ENCODE data around the gene GPBP1. TPM values are rescaled to one million over a fixed set of nuclear protein-coding genes. Genes with fewer than 3 reads are reported as not detected.
"Not testable (repeated sequence)": the region's sequence is repeated elsewhere in the genome, so short reads cannot be mapped to it uniquely, and the experiment has no call there.

GPBP1 gene
- total and polyA plus RNA-seq, 2 of the 4 experiments (the other 2 are of a cell fraction) = 24.3 to 29.2 TPM

- POLR2A ChIA-PET (ENCODE audit: unreplicated experiment); dilution Hi-C loops (cut with HindIII; ENCODE audit: low sequenced_read_pairs, unreplicated experiment); H4K5ac ChIP-seq (ENCODE audit: low read depth, low read length): not testable (repeated sequence)
Observed at GRCh38 chr5:57309022-57309421, 135.2 kb downstream of the GPBP1 start.

More at GRCh38 chr5:57309022-57309421, 135.2 kb downstream of the GPBP1 start:
- H2BK120ac ChIP-seq (ENCODE audit: low read depth, low read length); H4K8ac ChIP-seq (ENCODE audit: low read depth in 2 of 2, low read length in 2 of 2); H4K91ac ChIP-seq (ENCODE audit: insufficient read depth, low read depth, low read length); CTCF ChIA-PET; H3K18ac ChIP-seq (ENCODE audit: low read depth, low read length); H2AK9ac ChIP-seq (replicated peaks; ENCODE audit: low read depth, low read length, poor library complexity); H3K4ac ChIP-seq (ENCODE audit: low read depth, low read length); H3K9ac ChIP-seq (ENCODE audit: low read depth, low read length); H2BK15ac ChIP-seq (ENCODE audit: low read depth, low read length); H2BK20ac ChIP-seq (ENCODE audit: low read depth, low read length); DNase-seq; H3K23ac ChIP-seq (ENCODE audit: low read depth, low read length); H3K27me3 ChIP-seq (ENCODE audit: control insufficient read depth, insufficient read depth, low read length); in situ Hi-C loops (cut with MboI; ENCODE audit: low sequenced_read_pairs); H3K4me3 ChIP-seq (ENCODE audit: insufficient read depth, low read depth, low read length); H2AFZ ChIP-seq (replicated peaks; ENCODE audit: low read length, poor library complexity); H3K79me1 ChIP-seq (ENCODE audit: low read depth in 1 of 2, low read length in 2 of 2); H3K4me2 ChIP-seq (ENCODE audit: low read depth, low read length); H2BK5ac ChIP-seq (ENCODE audit: low read depth, low read length, poor library complexity, severe bottlenecking); ATAC-seq (ENCODE audit: low read depth); H4K20me1 ChIP-seq (ENCODE audit: insufficient read depth, low read length); BruUV-seq (replicated peaks); H3K27ac ChIP-seq (ENCODE audit: insufficient read depth, low read length); H3K36me3 ChIP-seq (ENCODE audit: control insufficient read depth, insufficient read depth, low read length); H3K14ac ChIP-seq (replicated peaks; ENCODE audit: low read depth, low read length); H3K56ac ChIP-seq (ENCODE audit: extremely low read depth, insufficient read depth, low read length); H3K9me1 ChIP-seq (ENCODE audit: insufficient read depth, low read length); intact Hi-C loops (cut with micrococcal nuclease); H2AK5ac ChIP-seq (ENCODE audit: low read depth, low read length): not testable (repeated sequence)
- H3K9me3 ChIP-seq (ENCODE audit: control insufficient read depth, insufficient read depth, low read length) = peaks cover 17% of the 10 kb centered on the region
- H3K4me1 ChIP-seq (ENCODE audit: control insufficient read depth, insufficient read depth, low read length) = peaks cover 16% of the 10 kb centered on the region
